Fibroblast of mammary gland (primary cell): ENCODE results near the gene ITPKB.

Experiments used
- DNase-seq: peaks from one replicate; pipeline ENCODE4 v3.0.0-alpha.2; 2010; ENCODE audit warnings: low read depth
- H3K4me3 ChIP-seq: 2 replicates; pipeline ENCODE4 v1.5.1; 2011; ENCODE audit warnings: low read depth, mild to moderate bottlenecking, low read length, moderate library complexity; ENCODE audit not compliant: control insufficient read depth
- TF ChIP-seq, protein P1 (sequence below): conservative IDR thresholded peaks from 2 replicates; pipeline ENCODE4 v1.5.1; 2011; ENCODE audit warnings: low read depth, low read length, inconsistent platforms; ENCODE audit not compliant: control insufficient read depth, insufficient read depth

The ITPKB gene

DNA sequence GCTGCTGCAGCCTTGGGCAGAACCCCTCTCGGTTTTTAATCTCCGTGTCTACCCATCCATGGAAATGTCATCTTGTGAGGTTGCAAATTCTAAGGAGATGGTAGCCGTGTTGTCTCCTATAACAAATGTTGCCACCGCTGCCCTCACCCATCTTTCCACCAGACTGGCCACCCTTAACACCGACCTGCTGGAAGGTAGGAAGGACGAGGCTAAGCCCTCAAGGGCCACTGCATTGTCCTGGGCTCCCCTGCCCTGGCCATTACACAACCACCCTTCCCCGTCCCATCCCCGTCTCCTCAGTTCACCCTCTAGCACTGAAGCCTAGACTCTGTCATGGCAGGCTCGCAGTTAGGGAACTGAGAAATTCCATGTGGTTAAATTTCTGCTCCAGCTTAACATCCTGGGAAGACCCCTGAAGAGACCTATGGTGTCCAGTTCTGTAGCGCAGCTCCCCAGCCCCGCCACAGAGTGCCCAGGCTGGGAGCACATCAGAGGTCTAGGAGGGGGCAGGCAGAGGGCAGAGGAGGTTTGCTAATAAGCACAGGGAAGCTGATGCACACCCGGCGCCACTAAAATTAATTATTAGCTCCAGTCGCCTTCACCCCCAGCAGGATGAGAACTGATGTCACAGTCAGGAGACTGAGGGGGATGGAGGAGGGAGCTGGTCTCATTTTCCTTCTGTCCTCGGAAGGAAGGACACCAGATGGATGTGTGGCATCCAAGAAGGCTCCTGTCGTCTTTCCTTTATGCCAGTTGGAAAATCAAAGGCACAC, 152.2 kb downstream of the ITPKB start:
- TF ChIP-seq, protein P1, sequence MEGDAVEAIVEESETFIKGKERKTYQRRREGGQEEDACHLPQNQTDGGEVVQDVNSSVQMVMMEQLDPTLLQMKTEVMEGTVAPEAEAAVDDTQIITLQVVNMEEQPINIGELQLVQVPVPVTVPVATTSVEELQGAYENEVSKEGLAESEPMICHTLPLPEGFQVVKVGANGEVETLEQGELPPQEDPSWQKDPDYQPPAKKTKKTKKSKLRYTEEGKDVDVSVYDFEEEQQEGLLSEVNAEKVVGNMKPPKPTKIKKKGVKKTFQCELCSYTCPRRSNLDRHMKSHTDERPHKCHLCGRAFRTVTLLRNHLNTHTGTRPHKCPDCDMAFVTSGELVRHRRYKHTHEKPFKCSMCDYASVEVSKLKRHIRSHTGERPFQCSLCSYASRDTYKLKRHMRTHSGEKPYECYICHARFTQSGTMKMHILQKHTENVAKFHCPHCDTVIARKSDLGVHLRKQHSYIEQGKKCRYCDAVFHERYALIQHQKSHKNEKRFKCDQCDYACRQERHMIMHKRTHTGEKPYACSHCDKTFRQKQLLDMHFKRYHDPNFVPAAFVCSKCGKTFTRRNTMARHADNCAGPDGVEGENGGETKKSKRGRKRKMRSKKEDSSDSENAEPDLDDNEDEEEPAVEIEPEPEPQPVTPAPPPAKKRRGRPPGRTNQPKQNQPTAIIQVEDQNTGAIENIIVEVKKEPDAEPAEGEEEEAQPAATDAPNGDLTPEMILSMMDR, result no peak
- DNase-seq, result no peak
- no peak overlapping the region for H3K4me3 ChIP-seq

DNA sequence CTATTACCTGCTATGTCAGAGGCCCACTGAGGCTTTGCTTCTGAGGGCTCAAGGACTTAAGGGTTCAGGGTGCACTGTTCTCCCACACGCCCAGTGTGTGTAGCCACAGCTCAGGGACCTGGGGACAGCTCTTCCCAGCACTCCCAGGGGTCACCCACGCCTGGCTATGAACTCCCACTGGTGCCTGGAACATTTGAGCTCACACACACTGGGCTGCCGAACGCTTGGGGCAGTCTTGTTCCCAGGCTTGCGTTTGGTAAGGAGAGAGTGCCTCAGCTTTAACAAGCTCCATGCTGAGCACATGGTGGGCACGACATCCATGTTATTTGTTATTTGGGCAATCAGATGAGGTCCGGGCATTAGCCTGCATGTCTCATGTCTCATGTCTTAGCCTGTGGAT, 153.0 kb downstream of the ITPKB start:
- no peak for DNase-seq
- TF ChIP-seq, protein P1, result no peak
- no peak overlapping the region for H3K4me3 ChIP-seq

DNA sequence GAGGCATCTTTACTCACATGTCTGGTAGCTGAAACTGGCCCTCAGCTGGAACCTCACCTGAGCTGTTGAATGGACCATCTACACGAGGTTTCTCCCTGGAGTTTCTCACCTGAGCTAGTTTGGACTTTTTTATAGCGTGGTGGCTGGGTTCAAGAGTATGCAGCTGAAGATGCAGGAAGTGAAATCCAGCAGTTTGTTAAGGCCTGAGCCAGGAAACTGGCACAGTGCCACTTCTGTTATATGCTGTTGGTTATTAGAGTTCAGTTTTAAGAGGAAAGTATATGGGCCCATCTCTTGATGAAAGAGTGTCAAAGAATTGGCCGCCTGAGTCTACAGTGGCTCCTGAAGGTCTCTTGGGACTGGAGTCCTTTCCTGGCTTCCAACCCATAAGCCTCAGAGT, 154.9 kb downstream of the ITPKB start:
- no peak for DNase-seq

DNA sequence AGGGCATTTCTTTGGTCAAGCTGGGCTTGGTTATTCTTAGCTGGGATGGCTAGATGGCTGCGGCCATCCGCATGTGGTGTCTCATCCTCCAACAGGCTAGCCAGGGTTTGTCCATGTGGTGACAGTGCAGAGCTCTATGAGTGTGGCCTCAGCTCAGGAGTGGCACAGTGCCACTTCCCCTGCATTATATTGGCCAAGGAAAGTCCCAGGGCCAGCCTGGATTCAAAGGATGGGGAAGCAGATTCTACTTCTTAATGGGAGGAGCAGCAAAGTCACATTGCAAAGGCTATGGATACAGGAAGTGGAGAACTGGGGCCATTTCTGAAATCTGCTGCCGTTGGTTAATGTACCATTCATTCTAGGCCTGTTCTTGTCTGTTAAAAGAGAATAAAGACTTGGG, 156.1 kb downstream of the ITPKB start:
- TF ChIP-seq, protein P1, result no peak
- DNase-seq, result no peak
- no peak overlapping the region for H3K4me3 ChIP-seq

More for the DNA sequence above, 154.9 kb downstream of the ITPKB start:
- TF ChIP-seq, protein P1, result no peak
- H3K4me3 ChIP-seq, result no peak overlapping the region
